Measurements from ENCODE around the gene PNMT. TPM values are rescaled to one million over a fixed set of nuclear protein-coding genes. Genes with fewer than 3 reads are reported as not detected.

The PNMT gene
- total RNA-seq, 2 donors from 2014 or later, result 14.9 to 26.2 TPM

DNA sequence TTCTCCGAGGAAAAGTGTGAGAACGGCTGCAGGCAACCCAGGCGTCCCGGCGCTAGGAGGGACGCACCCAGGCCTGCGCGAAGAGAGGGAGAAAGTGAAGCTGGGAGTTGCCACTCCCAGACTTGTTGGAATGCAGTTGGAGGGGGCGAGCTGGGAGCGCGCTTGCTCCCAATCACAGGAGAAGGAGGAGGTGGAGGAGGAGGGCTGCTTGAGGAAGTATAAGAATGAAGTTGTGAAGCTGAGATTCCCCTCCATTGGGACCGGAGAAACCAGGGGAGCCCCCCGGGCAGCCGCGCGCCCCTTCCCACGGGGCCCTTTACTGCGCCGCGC, 31.5 kb downstream of the PNMT start, which contains the start of gene ERBB2:
Gene ERBB2 (plus strand): TSS at position 247 of the 330 bp plus-strand sequence. CDS start 175 bp downstream, outside the sequence.
- TF ChIP-seq CTCF (IDR thresholded peaks at IDR 0.05), result no peak
- peak; percentile 85 for DNase-seq (ENCODE audit: low spot score)
- H3K4me3 ChIP-seq, result peak within 1 kb of the TSS; percentile 93 to 99
- H3K27me3 ChIP-seq, result no peaks in the 10 kb centered on the region
- H3K9me3 ChIP-seq, result no peaks in the 10 kb centered on the region
- H3K27ac ChIP-seq, result peak within 1 kb of the TSS; percentile 90 to 92
- H3K4me1 ChIP-seq, result peaks cover 0 to 50% of the 10 kb centered on the region in 2 donors
- H3K36me3 ChIP-seq, result no peaks in the 10 kb centered on the region

DNA sequence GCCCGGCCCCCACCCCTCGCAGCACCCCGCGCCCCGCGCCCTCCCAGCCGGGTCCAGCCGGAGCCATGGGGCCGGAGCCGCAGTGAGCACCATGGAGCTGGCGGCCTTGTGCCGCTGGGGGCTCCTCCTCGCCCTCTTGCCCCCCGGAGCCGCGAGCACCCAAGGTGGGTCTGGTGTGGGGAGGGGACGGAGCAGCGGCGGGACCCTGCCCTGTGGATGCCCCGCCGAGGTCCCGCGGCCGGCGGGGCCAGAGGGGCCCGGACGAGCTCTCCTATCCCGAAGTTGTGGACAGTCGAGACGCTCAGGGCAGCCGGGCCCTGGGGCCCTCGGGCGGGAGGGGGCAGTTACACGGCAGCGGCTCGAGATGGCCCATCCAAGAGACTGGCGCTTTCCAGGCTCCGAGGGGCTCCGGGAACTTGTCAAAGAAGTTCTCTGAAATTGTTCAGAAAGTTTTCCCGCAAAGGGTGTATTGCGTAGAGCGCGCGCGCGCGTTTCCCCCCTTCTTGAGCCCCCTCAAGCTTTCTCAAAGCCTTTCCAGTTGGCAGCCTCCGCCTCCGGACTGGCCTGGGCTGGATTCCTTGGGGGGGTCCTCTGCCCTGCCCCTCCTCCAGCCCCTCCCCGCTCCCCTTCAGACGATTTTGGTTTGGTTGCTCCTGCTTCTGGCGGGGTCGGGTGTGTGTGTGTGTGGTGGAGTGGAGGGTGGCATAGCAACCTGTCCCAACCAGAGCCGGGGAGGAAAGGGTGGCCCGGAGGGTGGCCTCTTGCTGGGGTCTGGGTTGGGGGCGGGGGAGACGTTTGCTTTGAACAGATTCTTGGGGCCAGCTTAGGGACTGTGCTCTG, 32.1 kb downstream of the PNMT start:
- DNase-seq (ENCODE audit: low spot score), result no peak
- H3K36me3 ChIP-seq, result no peaks in the 10 kb centered on the region
- H3K4me3 ChIP-seq, result peak overlapping the region; percentile 93 to 99
- peaks cover 0 to 56% of the 10 kb centered on the region in 2 donors for H3K4me1 ChIP-seq
- no peaks in the 10 kb centered on the region for H3K27me3 ChIP-seq
- no peaks in the 10 kb centered on the region for H3K9me3 ChIP-seq
- no peak for TF ChIP-seq CTCF (IDR thresholded peaks at IDR 0.05)
- peak overlapping the region; percentile 90 to 92 for H3K27ac ChIP-seq

DNA sequence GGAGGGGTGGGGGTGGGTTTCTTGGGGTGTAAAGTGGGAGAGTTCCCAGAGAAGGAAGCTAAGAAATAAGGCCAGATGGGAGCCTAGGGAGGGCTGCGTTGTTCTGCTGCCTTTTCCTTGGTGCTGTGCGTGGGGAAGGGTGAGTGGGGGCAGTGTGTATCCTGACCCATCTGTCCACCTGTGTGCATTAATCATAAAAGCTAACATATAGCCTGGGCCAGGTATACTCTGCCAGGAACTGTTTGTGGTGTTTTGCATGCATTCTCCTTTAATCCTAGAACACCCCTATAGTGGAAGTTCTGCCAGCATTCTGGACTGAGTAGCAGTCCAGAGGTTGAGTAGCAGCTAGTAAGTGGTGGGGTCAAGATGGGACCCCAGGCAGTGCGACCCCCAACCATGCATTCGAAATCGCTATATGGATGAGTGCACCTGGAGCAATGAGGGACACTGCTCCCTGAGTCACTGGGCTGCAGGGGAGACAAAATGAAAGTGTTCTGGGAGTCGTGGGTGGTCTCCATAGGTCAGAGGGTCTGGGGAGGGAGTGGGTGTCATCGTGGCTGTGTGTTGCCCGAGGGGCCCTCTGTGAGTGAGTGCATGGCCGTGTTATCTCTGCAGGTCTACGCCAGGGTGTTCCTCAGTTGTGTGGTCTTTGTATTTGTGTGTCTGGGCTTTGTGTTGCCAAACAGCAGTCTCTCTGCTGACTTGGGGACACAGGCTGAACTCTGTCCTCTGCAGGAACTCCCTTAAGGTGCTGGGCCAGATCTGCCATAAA, 32.9 kb downstream of the PNMT start:
- no peak for DNase-seq (ENCODE audit: low spot score)
- H3K27ac ChIP-seq, result peak overlapping the region; percentile 90 to 92
- H3K9me3 ChIP-seq, result no peaks in the 10 kb centered on the region
- no peak for TF ChIP-seq CTCF (IDR thresholded peaks at IDR 0.05)
- H3K4me3 ChIP-seq, result peak overlapping the region; percentile 93 to 99
- no peaks in the 10 kb centered on the region for H3K27me3 ChIP-seq
- no peaks in the 10 kb centered on the region for H3K36me3 ChIP-seq
- peaks cover 0 to 64% of the 10 kb centered on the region in 2 donors for H3K4me1 ChIP-seq

DNA sequence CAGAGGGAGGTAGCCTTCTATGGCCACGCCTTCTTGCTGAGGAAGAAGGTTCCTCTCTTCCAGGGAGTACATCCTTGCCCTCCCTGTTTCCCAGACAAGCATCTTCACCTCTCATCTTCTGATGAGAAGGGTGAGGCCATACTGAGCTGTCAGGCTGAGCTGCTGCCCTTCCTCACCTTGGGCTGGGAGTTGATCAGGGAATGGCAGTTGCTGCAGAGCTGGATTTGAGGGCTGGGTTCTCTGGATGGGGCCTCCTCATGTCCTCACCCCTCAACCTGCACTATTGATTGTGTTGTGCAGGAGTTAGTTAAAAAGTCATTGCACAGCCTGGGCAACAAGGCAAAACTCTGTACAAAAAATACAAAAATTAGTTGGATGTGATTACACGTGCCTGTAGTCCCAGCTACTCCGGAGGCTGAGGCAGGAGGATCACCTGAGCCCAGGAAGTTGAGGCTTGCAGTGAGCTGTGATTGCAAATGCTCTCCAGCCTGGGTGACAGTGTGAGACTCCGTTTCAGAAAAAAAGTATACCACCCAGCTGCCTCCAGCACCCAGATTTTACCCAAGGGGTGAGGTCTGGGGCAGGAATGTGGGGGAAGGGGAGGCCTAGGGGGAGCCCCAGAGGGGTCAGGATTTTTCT, 33.6 kb downstream of the PNMT start:
- Histone ChIP-seq H3K36me3 (peaks cover under 1% of the 10 kb centered on the region), H3K27ac (peak overlapping the region; percentile 90 to 92), H3K9me3 (no peaks in the 10 kb centered on the region), H3K27me3 (no peaks in the 10 kb centered on the region), H3K4me1 (peaks cover 0 to 70% of the 10 kb centered on the region in 2 donors), H3K4me3 (peak overlapping the region in 1 of 2 donors; percentile 93)
- no peak for TF ChIP-seq CTCF (IDR thresholded peaks at IDR 0.05)
- DNase-seq (ENCODE audit: low spot score), result no peak

GRCh38 chr17:39702901-39703893, 34.9 kb downstream of the PNMT start:
- peaks cover 11% of the 10 kb centered on the region for H3K36me3 ChIP-seq
- H3K27me3 ChIP-seq, result no peaks in the 10 kb centered on the region
- H3K27ac ChIP-seq, result peak overlapping the region; percentile 90 to 92
- no peaks in the 10 kb centered on the region for H3K9me3 ChIP-seq
- peaks cover 0 to 74% of the 10 kb centered on the region in 2 donors for H3K4me1 ChIP-seq
- TF ChIP-seq CTCF (IDR thresholded peaks at IDR 0.05), result no peak
- no peak for DNase-seq (ENCODE audit: low spot score)
- H3K4me3 ChIP-seq, result no peak overlapping the region

Data from right atrium auricular region (tissue), 2 donors.